Right lobe of liver (tissue), 6 donors: Measurements from ENCODE around the gene BPIFB2. TPM values are rescaled to one million over a fixed set of nuclear protein-coding genes. Genes with fewer than 3 reads are reported as not detected.

Source experiments
- ATAC-seq, 4 donors: fragments of 200-7000 bp; cut with Tn5 transposase; one replicate each; pipeline ENCODE4 v1.9.1; 2020; ENCODE audit warnings: mild to moderate bottlenecking in 4 of 4, moderate library complexity in 4 of 4
- DNase-seq, 3 donors: peaks; one replicate each; pipeline ENCODE4 v3.0.0-alpha.2; 2020
- H3K27ac ChIP-seq, 3 donors: fragments of 200-600 bp; one replicate each; pipeline ENCODE4 v1.8.0; 2022
- H3K27me3 ChIP-seq, 2 donors: fragments of 200-600 bp; one replicate each; pipeline ENCODE4 v1.8.0; 2022
- H3K36me3 ChIP-seq, 4 donors: fragments of 200-600 bp; sonication (generic) in 1 of 4; one replicate each; pipeline versions ENCODE4 v1.5.1 to v1.8.0; 2017 to 2022; ENCODE audit warnings: control low read depth in 1 of 4
- H3K4me1 ChIP-seq, 4 donors: fragments of 200-600 bp; sonication (generic) in 1 of 4; one replicate each; pipeline versions ENCODE4 v1.5.1 to v1.8.0; 2017 to 2022; ENCODE audit warnings: control low read depth in 1 of 4
- H3K4me3 ChIP-seq, 3 donors: fragments of 200-600 bp; one replicate each; pipeline ENCODE4 v1.8.0; 2022
- H3K9me3 ChIP-seq, 4 donors: fragments of 200-600 bp; sonication (generic) in 1 of 4; one replicate each; pipeline versions ENCODE4 v1.5.1 to v1.8.0; 2017 to 2022; ENCODE audit warnings: control low read depth in 1 of 4
- CTCF ChIP-seq, 4 donors: fragments of 200-600 bp in 3 of 4; fragments of 450-650 bp in 1 of 4; IDR thresholded peaks; one replicate each; pipeline versions ENCODE4 v1.5.1 to v1.8.0; 2016 to 2022; ENCODE audit warnings: antibody characterized with exemption in 4 of 4, mild to moderate bottlenecking in 2 of 4
- POLR2A ChIP-seq: fragments of 450-650 bp; IDR thresholded peaks from one replicate; pipeline ENCODE4 v1.6.1; 2017; ENCODE audit warnings: antibody characterized with exemption, mild to moderate bottlenecking
- WGBS: methylation state at CpG from one replicate; pipeline ENCODE4 v1.1.6; 2018; ENCODE audit warnings: low coverage, low lambda C conversion rate; ENCODE audit not compliant: insufficient coverage; ENCODE audit errors: missing lambda C conversion rate; 5-methylcytosine and 5-hydroxymethylcytosine counted together
- intact Hi-C, 2 donors: fragments of 100-400 bp; cut with DNase I; formaldehyde crosslinking; loops; one replicate each; pipeline versions ENCODE4 v1.11.2 to v1.14.1; 2022
- total RNA-seq, 6 experiments: library from RNA; depleted of rRNA in 2 of 6; stranded (reverse); fragments of >200 nt in 2 of 6; fragmentation: NEBNext Ultra II Directional in 3 of 6; extraction: Animal tissue kit (Norgen Biotek cat#: 25700) in 3 of 6; gene quantifications; one replicate each; pipeline versions ENCODE4 v1.1.0 to v1.2.4, GENCODE V29; 2016 to 2023
- donor health status: DM: no; HTN: yes; CAD: no.
- donor health status: DM: no; HTN: no; CAD: no.
- donor health status: DM: no; HTN: no; CAD: no.
- donor health status: DM: no; HTN: yes; CAD: no.
- donor health status: DM: no; HTN: yes; CAD: no.

Gene BPIFB2
- total RNA-seq, 6 experiments from 2014 or later, result 0.12 TPM; not detected in 5

- no peak for DNase-seq
- WGBS, result 78% methylated on average over 6 of the region's 22 CpGs
- Histone ChIP-seq H3K27me3 (no peaks in the 10 kb centered on the region), H3K9me3 (no peaks in the 10 kb centered on the region), H3K4me3 (no peak overlapping the region), H3K36me3 (no peaks in the 10 kb centered on the region), H3K4me1 (no peaks in the 10 kb centered on the region), H3K27ac (no peak overlapping the region)
- intact Hi-C loops, result no loop called here
- no peak for ATAC-seq
- no peak for TF ChIP-seq CTCF (IDR thresholded peaks at IDR 0.05)
- TF ChIP-seq POLR2A, result no peak
Observed at GRCh38 chr20:33059741-33060390, 52.4 kb downstream of the BPIFB2 start.

- intact Hi-C loops, result no loop called here
- H3K9me3 ChIP-seq, result no peaks in the 10 kb centered on the region
- TF ChIP-seq CTCF (IDR thresholded peaks at IDR 0.05) (no peak), POLR2A (no peak)
Observed at GRCh38 chr20:33061658-33062028, 54.1 kb downstream of the BPIFB2 start.

GRCh38 chr20:33062105-33062824, 54.8 kb downstream of the BPIFB2 start:
- no peaks in the 10 kb centered on the region for H3K9me3 ChIP-seq
- H3K27me3 ChIP-seq, result no peaks in the 10 kb centered on the region
- intact Hi-C loops, result no loop called here
- H3K36me3 ChIP-seq, result no peaks in the 10 kb centered on the region
- TF ChIP-seq POLR2A (no peak), CTCF (IDR thresholded peaks at IDR 0.05) (no peak)
- H3K4me1 ChIP-seq, result no peaks in the 10 kb centered on the region
- 51% methylated on average over 8 of the region's 9 CpGs for WGBS
- DNase-seq, result no peak
- H3K4me3 ChIP-seq, result no peak overlapping the region
- ATAC-seq, result no peak
- no peak overlapping the region for H3K27ac ChIP-seq

More at GRCh38 chr20:33061658-33062028, 54.1 kb downstream of the BPIFB2 start:
- Histone ChIP-seq H3K4me3 (no peak overlapping the region), H3K36me3 (no peaks in the 10 kb centered on the region), H3K27me3 (no peaks in the 10 kb centered on the region), H3K4me1 (no peaks in the 10 kb centered on the region), H3K27ac (no peak overlapping the region)
- ATAC-seq, result no peak
- no peak for DNase-seq
- WGBS, result 90% methylated on average over 5 of the region's 14 CpGs

- no peaks in the 10 kb centered on the region for H3K9me3 ChIP-seq
- no peaks in the 10 kb centered on the region for H3K27me3 ChIP-seq
- ATAC-seq, result no peak
- H3K36me3 ChIP-seq, result no peaks in the 10 kb centered on the region
- intact Hi-C loops, result no loop called here
- TF ChIP-seq CTCF (IDR thresholded peaks at IDR 0.05) (no peak), POLR2A (no peak)
- no peaks in the 10 kb centered on the region for H3K4me1 ChIP-seq
- no peak for DNase-seq
- H3K4me3 ChIP-seq, result no peak overlapping the region
- WGBS, result no CpG with 5 or more reads among the region's 1 CpG
- no peak overlapping the region for H3K27ac ChIP-seq
Observed at GRCh38 chr20:33062825-33063149, 55.3 kb downstream of the BPIFB2 start.
